ENCODE measurements around the gene THNSL1. TPM values are rescaled to one million over a fixed set of nuclear protein-coding genes. Genes with fewer than 3 reads are reported as not detected.

The THNSL1 gene
- total and polyA plus RNA-seq, 12 donors = 1.4 to 6.8 (median 5.1) TPM

DNA sequence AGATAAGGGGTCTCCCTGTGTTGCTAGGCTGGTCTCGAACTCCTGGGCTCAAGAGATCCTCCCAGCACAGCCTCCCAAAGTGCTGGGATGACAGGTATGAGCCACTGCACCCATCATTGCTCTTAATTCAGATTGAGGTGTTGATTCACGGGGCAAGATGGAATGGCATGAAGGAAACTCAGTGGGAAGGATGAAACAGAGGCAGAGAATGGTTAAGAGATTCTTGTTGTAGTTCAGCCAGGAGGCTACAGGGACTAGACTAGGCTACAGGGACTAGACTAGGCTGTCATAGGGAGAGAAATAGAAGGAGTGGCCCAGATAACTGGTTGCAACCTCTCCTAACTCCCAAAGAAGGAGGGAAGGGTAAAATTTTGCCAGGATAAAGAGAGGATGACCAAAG, 48.0 kb downstream of the THNSL1 start:
- Histone ChIP-seq H3K4me1 (peaks cover 0 to 16% (median 0%) of the 10 kb centered on the region in 9 donors), H3K36me3 (no peaks in the 10 kb centered on the region), H3K9me3 (no peaks in the 10 kb centered on the region), H3K27me3 (no peaks in the 10 kb centered on the region), H3K27ac (no peak overlapping the region), H3K4me3 (no peak overlapping the region)
- TF ChIP-seq, protein P1, sequence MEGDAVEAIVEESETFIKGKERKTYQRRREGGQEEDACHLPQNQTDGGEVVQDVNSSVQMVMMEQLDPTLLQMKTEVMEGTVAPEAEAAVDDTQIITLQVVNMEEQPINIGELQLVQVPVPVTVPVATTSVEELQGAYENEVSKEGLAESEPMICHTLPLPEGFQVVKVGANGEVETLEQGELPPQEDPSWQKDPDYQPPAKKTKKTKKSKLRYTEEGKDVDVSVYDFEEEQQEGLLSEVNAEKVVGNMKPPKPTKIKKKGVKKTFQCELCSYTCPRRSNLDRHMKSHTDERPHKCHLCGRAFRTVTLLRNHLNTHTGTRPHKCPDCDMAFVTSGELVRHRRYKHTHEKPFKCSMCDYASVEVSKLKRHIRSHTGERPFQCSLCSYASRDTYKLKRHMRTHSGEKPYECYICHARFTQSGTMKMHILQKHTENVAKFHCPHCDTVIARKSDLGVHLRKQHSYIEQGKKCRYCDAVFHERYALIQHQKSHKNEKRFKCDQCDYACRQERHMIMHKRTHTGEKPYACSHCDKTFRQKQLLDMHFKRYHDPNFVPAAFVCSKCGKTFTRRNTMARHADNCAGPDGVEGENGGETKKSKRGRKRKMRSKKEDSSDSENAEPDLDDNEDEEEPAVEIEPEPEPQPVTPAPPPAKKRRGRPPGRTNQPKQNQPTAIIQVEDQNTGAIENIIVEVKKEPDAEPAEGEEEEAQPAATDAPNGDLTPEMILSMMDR (IDR thresholded peaks at IDR 0.05) = no peak
- ATAC-seq = no peak
- no peak for DNase-seq
- intact Hi-C loops (cut with DNase I) = no loop called here
- WGBS, 2 donors = 86 to 95% methylated on average over 2 of the region's 2 CpGs

DNA sequence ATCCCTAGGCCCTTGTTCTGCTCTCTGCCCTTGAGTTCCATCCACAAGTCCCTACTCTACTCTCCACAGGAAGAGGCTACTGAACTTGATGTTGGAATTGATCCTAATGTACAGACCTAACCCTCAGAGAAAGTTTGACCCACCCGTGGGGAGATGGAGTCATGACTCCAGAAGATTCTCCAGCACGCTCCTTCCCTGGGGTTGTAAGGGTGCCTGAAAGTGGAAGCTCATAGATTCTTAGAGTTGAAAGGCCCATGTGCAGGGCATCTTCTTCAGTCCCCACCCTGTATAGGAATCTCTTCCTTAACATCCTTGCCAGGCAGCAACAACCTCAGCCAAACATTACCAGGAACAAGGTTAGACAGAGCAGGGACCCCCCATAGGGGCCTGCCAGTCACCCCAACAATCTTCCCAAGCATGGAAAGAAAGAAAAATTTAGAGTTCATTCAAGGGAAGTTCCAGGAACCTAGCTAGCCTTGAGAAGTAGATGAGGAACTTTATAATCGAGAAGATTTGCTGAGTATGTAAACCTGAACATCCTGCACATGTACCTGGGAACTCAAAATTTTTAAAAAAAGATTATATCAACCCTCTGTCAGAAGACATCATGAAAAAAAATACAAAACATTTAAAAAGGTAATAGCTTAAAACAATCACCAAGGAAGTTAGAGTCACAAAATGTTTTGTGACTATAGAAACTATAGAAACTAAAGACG, 49.5 kb downstream of the THNSL1 start:
- WGBS, 2 donors = 94 to 96% methylated on average over 4 of the region's 4 CpGs
- intact Hi-C loops (cut with DNase I) = loop anchor here in 1 of 10 donors (5.0 kb wide), 1 partner anchor 39 kb away; no protein-coding TSS in a partner anchor
- H3K4me3 ChIP-seq = no peak overlapping the region

DNA sequence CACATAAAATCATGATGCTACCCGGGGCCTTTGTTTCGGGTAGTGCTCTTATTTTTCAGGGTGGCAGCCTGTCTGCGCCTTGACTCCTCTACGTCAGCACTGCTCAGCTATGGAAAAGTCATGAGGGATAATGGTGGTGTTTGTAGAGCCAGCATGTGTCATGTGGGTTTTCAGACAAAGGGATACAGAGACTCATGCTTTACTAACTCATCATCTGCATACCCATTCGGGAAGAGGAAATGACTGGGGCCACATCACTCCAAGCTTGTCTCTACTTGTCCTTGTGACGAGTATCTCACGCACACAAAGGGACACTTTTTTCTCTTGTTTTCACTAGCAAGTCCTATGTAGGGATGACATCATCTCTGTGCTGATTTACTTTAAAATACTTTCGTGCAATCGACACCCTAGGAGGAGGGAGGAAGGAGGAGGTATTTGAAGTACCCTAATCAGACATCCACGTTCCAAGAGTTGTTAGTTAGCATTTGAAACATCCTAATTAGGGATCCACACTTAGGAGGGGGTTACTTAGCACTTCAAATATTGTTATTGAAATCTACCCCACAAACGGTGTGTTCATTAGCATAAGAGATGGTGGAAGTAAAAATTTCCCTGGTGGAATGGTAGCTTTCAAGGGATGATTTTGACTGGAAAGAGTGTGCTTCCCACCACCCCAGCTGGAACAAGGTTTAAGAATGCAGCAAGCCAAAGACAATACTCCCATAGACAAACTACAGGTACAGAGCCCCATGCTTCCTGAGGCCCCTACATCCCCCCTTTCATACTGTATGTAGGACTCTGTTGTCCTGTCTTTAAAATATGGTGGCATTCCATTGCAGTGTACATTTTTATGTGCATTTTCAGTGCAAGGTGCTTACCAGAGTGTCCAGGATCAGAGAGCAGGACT, 52.0 kb downstream of the THNSL1 start:
- WGBS, 2 donors = 64 to 65% methylated on average over 11 of the region's 11 CpGs

More for the DNA sequence above, 49.5 kb downstream of the THNSL1 start:
- H3K36me3 ChIP-seq = no peaks in the 10 kb centered on the region
- TF ChIP-seq, protein P1 (IDR thresholded peaks at IDR 0.05) = no peak
- H3K4me1 ChIP-seq = peaks cover 0 to 10% (median 0%) of the 10 kb centered on the region in 9 donors
- no peaks in the 10 kb centered on the region for H3K9me3 ChIP-seq
- no peak overlapping the region for H3K27ac ChIP-seq
- DNase-seq = no peak
- no peaks in the 10 kb centered on the region for H3K27me3 ChIP-seq
- no peak for ATAC-seq

DNA sequence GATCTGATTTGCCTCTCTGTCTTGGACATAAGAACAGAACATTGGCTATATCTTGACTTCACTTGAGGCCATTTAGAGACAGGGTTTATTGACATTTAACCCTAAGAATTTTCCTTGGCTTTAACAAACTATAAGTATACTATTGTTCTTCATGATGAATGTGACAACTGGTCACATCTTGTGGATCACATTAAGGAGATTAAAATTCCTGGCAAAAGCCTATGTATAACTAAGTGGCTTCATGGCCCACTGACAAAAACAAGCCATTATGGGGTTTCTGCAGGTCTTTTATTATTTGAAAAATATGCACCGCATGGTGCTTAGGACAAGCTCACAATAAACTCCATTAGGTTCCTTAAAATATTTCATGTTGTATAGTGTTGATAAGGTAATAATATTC, 54.8 kb downstream of the THNSL1 start:
- Histone ChIP-seq H3K27me3 (no peaks in the 10 kb centered on the region), H3K9me3 (no peaks in the 10 kb centered on the region), H3K36me3 (no peaks in the 10 kb centered on the region), H3K27ac (no peak overlapping the region), H3K4me1 (no peaks in the 10 kb centered on the region), H3K4me3 (no peak overlapping the region)
- DNase-seq (no peak), ATAC-seq (no peak)
- WGBS, 2 donors = 98% methylated on average over 1 of the region's 1 CpG
- intact Hi-C loops (cut with DNase I) = loop anchor here in 2 of 10 donors (10.0 kb wide), 2 partner anchors 46 to 456 kb away; no protein-coding TSS in a partner anchor
- TF ChIP-seq, protein P1 (IDR thresholded peaks at IDR 0.05) = no peak

More for the DNA sequence above, 52.0 kb downstream of the THNSL1 start:
- Histone ChIP-seq H3K27me3 (no peaks in the 10 kb centered on the region), H3K4me3 (no peak overlapping the region), H3K36me3 (no peaks in the 10 kb centered on the region), H3K9me3 (no peaks in the 10 kb centered on the region), H3K4me1 (no peaks in the 10 kb centered on the region), H3K27ac (no peak overlapping the region)
- intact Hi-C loops (cut with DNase I) = loop anchor here in 1 of 10 donors (5.0 kb wide), 1 partner anchor 41 kb away; no protein-coding TSS in a partner anchor
- ATAC-seq (no peak), DNase-seq (no peak)
- TF ChIP-seq, protein P1 (IDR thresholded peaks at IDR 0.05) = no peak
